RCC 7860 (cell line): ENCODE data around the gene HAL.
"Not testable (repeated sequence)": the region's sequence is repeated elsewhere in the genome, so short reads cannot be mapped to it uniquely, and the experiment has no call there.

Experiments used
- DNase-seq: peaks from one replicate; pipeline ENCODE4 v3.0.0-alpha.2; 2015; ENCODE audit warnings: low spot score
- FAIRE-seq: peaks from 2 replicates; lab custom pipeline; 2012; peaks lifted over from hg19 to GRCh38; lab: Jason Lieb, UNC

Gene HAL

GRCh38 chr12:95978774-95979173 is 17.4 kb downstream of the HAL start:
- FAIRE-seq (no peak), DNase-seq (no peak)

GRCh38 chr12:95978351-95978750 is 17.8 kb downstream of the HAL start:
- FAIRE-seq (no peak), DNase-seq (no peak)

- DNase-seq, result no peak
Observed at GRCh38 chr12:95977764-95978305, 18.3 kb downstream of the HAL start.

DNA sequence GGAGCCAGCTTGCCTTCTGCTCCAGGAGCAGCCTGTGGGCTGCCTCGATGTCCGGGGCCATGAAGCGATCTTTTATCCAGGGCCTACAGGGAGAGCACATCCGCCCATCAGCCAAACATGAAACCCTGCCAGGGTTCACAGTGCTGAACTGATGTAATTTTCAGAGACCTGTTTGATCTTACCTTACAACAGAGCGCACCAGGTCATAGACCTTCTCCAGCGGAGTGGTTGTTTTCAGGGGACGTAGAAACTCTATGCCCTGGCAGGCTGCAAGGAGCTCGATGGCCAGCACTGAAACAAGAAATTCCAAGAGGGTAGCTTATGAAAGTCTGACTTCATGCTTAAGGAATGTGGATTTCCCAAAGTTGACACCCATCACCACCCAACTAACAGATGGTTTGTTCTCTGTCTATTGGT is 19.7 kb downstream of the HAL start:
- DNase-seq (no peak), FAIRE-seq (no peak)

More at GRCh38 chr12:95977764-95978305, 18.3 kb downstream of the HAL start:
- FAIRE-seq, result no peak

DNA sequence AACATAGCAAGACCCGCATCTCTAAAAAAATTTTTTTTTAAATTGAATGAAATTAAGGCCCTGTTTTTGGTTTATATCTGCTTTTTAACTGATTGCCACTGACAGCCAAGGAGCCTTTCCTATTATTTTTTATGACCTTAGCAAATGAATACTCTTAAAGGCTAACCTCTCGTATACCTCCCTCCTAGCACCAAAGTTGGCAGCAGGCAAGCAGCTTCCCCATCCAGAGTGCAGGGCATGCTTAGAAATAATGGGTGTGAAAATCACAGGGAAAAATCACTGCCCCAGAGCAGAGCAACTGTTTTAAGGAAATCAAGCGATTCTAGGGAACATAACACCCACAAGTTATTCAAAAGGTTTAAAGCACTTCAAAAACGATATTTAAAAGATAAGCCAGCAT is 20.7 kb downstream of the HAL start:
- no peak for FAIRE-seq
- DNase-seq, result no peak

GRCh38 chr12:95974358-95974757 is 21.8 kb downstream of the HAL start:
- DNase-seq, result no peak
- FAIRE-seq, result no peak

- no peak for DNase-seq
- no peak for FAIRE-seq
Observed at GRCh38 chr12:95972832-95973456, 23.2 kb downstream of the HAL start.

- DNase-seq, result no peak
- no peak for FAIRE-seq
Observed at GRCh38 chr12:95970905-95971304, 25.2 kb downstream of the HAL start.

GRCh38 chr12:95969116-95969515 is 27.0 kb downstream of the HAL start:
- FAIRE-seq, DNase-seq: not testable (repeated sequence)

- FAIRE-seq (no peak), DNase-seq (no peak)
Observed at GRCh38 chr12:95967301-95967700, 28.8 kb downstream of the HAL start.

- FAIRE-seq (no peak), DNase-seq (no peak)
Observed at GRCh38 chr12:95966287-95966870, 29.8 kb downstream of the HAL start.

DNA sequence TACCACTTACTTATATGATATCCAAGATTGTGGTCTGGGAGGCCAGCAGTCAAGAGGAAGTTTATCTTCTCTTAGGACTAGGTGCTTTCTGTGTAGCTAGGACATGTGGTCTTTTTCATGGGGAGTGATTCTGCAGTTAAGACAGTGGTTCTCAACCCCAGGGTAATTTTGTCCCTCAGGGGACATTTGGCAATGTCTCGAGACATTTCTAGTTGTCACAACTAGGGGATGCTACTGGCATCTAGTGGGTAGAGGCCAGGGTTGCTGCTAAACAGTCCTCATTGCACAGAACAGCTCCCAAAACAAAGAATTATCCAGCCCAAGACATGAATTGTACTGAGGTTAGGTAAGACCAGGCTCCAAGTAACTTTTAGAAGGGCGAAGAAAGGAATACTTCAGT is 33.0 kb downstream of the HAL start:
- no peak for FAIRE-seq
- no peak for DNase-seq

GRCh38 chr12:95962222-95962621 is 33.9 kb downstream of the HAL start:
- DNase-seq, result no peak
- no peak for FAIRE-seq

- DNase-seq, result no peak
- no peak for FAIRE-seq
Observed at GRCh38 chr12:95960241-95960640, 35.9 kb downstream of the HAL start.

DNA sequence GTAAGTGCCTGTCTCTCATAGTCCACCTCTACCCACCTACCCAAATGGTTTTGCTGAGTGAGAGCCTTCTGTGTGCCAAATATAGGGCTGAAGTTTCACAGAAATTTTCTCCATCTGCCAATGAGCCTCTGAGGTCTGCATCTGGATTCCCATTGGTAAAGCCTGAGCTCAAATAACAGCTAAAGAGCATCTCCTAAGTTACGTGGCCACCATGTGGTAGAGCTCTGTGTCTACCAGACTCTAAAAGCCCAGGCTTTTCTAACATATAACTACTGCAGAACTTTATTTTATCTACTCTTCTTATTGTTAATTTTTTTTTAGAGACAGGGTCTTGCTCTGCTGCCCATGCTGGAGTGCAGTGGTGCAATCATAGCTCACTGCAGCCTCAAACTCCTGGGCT is 37.0 kb downstream of the HAL start:
- DNase-seq (no peak), FAIRE-seq (no peak)

DNA sequence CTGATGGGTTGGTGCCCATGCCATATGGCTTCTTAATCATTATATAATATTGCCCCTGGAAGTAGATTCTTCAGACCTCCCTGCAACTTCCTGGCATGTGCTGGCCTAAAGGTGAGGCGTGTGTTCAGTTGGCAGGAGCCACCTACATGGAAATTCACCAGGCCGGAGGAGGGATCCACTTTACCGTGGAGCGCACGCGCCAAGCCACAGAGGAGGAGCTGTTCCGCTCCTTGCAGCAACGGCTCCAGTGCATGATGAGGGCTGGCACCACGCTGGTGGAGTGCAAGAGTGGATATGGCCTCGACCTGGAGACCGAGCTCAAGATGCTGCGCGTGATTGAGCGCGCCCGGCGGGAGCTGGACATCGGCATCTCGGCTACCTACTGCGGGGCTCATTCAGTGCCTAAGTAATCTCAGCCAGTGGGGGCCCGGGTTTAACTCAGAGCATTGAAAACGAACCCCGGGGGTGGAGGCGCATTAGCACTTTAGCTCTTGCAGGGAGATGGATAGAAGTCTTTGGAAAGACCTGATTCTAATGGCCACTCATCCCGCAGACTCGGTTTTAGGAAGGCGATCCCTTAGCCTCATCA is 39.5 kb downstream of the HAL start:
- FAIRE-seq (no peak), DNase-seq (no peak)

GRCh38 chr12:95955549-95956159 is 40.5 kb downstream of the HAL start:
- DNase-seq, result no peak
- no peak for FAIRE-seq

- DNase-seq (no peak), FAIRE-seq (no peak)
Observed at GRCh38 chr12:95953000-95953399, 43.1 kb downstream of the HAL start.

- DNase-seq (no peak), FAIRE-seq (no peak)
Observed at GRCh38 chr12:95951515-95951914, 44.6 kb downstream of the HAL start.

GRCh38 chr12:95949477-95950206 is 46.5 kb downstream of the HAL start:
- DNase-seq (no peak), FAIRE-seq (no peak)

DNA sequence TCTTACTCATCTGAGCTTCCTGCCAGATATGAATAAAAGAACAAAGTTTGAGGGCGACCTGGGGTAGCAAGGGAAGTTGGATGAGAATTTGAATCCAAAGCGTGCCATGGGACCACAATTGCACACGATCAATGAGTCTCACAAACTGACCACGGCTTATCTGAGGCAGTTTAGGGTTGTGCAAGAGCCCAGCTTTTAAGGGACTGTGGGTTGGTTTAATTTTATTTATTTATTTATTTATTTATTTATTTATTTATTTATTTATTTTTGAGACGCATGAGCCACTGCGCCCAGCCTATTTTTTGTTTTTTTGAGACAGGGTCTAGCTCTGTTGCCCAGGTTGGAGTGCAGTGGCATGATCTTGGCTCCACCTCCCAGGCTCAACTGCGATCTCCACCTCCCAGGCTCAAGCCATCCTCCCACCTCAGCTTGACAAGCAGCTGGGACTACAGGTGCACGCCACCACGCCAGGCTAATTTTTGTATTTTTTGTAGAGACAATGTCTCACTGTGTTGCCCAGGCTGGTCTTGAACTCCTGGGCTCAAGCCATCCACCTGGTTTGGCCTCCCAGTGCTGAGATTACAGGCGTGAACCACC is 51.9 kb downstream of the HAL start:
- no peak for DNase-seq
- no peak for FAIRE-seq
